GM21515 (cell line): ENCODE measurements around the gene ATP6V1G2.
"Not testable (repeated sequence)": the region's sequence is repeated elsewhere in the genome, so short reads cannot be mapped to it uniquely, and the experiment has no call there.

Experiments used
- ATAC-seq: cut with Tn5 transposase; IDR thresholded peaks from one replicate; pipeline ENCODE4 v1.9.1; 2021; ENCODE audit not compliant: unreplicated experiment

The ATP6V1G2 gene

GRCh38 chr6:31546339-31546957 lies at the start of gene ATP6V1G2:
Gene ATP6V1G2, minus strand, starts transcription at chr6:31546608. Its CDS starts 49 bp downstream, at chr6:31546559.
- peak; percentile 38 for ATAC-seq

DNA sequence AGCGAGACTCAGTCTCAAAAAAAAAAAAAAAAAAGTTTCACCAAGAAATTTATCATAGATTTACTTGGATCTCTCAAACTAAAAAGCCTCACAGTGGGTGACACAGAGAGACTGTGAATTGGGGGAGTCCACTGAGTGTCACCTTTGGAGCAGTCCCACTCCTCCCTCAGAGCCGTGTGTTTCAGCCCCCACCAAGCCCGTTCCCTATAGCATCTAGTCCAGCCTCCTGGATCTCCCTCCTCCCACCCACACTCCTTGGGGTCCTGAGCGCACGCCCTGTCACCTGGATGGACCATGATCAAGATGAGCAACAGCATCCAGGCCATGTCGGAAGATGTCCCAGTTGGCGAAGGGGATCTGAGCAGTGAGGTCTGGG lies 46.0 kb upstream of the ATP6V1G2 start:
- ATAC-seq: no peak

DNA sequence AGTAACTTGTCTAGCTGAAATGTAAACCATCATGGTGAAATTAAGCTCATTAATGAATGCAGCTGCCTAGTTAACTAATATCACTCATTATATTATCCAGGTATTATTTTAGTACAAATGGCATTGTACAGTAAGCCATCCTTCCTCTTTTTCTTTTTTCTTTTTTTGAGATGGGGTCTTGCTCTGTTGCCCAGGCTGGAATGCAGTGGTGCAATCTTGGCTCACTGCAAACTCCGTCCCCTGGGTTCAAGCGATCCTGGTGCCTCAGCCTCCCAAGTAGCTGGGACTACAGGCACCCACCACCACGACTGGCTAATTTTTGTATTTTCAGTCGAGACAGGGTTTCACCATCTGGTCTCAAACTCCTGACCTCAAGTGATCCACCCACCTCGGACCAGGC lies 44.3 kb upstream of the ATP6V1G2 start:
- ATAC-seq: not testable (repeated sequence)

GRCh38 chr6:31588871-31589650 lies 42.7 kb upstream of the ATP6V1G2 start:
- no peak for ATAC-seq

DNA sequence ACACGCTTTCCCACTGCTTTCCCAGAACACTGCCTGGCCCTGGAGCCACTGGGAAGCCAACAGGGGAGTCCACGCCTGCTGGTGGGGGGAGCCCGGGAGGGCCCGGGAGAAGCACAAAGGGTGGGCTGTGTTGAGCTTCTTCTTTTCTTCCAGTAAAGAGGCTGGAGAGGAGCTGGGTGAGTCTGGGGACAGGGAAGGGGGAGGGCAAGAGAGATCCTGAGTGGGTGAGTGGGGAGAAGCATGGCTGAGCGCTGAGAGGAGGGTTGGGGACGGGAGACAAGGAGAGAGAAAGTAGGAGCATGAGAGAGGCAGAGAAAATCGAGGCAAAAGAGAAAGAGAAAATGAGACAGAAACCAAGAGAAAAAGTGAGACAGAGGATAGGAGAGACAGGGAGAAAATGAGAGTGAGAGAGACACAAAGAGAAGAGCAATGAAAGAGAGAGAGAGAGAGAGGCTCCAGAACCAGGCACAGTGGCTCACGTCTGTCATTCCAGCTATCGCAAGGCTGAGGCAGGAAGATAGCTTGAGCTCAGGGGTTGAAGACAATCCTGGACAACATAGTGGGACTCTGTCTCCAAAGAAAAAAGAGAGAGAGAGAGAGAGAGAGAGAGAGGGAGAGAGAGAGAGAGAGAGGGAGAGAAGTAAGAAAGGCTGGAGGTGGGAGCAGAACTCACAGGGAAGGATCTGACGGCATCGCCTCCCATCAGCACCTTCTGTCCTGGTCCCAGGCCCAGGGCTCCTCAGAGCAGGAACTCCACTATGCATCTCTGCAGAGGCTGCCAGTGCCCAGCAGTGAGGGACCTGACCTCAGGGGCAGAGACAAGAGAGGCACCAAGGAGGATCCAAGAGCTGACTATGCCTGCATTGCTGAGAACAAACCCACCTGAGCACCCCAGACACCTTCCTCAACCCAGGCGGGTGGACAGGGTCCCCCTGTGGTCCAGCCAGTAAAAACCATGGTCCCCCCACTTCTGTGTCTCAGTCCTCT lies 41.7 kb upstream of the ATP6V1G2 start:
- no peak for ATAC-seq

GRCh38 chr6:31586599-31587281 lies 40.3 kb upstream of the ATP6V1G2 start:
- ATAC-seq: no peak

- no peak for ATAC-seq
Observed at GRCh38 chr6:31586008-31586407, 39.6 kb upstream of the ATP6V1G2 start, which contains the start of gene LST1. Gene LST1, plus strand, starts transcription at chr6:31586277. Its CDS starts 1,023 bp downstream, at chr6:31587300.

GRCh38 chr6:31585491-31585890 lies 39.1 kb upstream of the ATP6V1G2 start:
- ATAC-seq: no peak

DNA sequence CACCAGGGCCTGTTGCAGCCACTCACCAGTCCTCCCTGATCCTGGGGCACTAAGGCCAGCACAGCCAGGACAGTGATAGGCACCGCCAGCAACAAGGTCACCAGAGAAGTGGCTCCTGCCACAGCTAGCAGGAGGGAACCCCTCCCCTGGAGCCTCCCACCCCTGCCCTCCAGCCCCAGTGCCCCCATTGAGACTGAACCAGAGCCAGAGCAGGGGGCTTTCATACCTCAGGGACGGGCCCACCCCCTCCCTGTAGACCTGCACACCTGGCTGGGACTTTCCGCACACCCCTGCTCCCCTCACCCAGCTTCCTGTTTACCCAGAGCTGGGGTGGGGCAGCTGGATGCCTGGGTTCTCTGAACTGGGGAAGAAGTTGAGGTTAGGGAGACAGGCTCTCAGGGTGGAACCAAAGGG lies 35.8 kb upstream of the ATP6V1G2 start, which contains the start of gene LTB:
LTB (minus strand) TSS at position 195 of the 414 bp plus-strand sequence; CDS start at position 188, 7 bp downstream.
- no peak for ATAC-seq

GRCh38 chr6:31581434-31582229 lies 35.2 kb upstream of the ATP6V1G2 start:
- ATAC-seq: no peak

DNA sequence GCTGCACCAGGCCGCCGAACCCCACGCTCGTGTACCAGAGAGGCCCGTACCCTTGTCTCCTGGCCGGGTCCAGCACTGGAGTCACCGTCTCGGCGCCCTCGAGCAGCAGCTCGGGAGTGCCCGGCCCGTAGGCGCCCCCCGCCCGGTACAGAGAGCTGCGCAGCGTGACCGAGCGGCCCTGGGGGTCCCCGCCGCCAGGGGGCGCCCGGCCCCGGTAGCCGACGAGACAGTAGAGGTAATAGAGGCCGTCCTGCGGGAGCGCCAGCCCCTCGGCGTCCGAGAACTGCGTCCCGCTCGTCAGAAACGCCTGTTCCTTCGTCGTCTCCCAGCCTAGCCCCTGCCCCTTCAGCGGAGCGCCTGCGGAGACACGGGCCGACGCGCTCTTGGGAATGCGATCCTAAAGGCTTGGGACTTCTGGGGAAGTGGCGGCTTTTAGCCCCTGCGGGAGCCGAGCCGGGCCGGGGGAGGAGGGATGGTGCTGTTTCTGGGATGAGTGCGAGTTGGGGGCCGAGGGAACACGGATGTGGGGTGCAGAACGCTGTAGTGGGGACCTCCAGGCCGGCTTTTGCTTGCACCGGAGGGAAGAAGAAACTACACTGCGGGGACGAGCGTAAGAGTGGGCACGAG lies 34.5 kb upstream of the ATP6V1G2 start:
- peak; percentile 51 for ATAC-seq

GRCh38 chr6:31580438-31580740 lies 34.0 kb upstream of the ATP6V1G2 start:
- ATAC-seq: no peak

- ATAC-seq: no peak
Observed at GRCh38 chr6:31579546-31580437, 33.4 kb upstream of the ATP6V1G2 start.

DNA sequence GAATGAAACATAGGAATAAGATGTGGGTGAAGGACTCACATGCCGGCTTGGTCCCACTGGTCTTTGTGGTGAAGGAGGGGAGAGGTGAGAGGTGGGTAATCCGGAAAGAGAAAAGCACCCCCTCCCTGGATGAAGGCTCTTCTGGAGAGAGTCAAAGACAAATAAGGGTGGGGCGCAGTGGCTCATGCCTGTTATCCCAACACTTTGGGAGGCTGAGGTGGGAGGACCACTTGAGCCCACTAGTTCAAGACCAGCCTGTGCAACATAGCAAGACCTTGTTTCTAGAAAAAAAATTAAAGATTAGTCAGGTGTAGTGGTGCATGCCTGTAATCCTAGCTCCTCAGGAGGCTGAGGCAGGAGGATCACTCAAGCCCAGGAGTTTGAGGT lies 32.7 kb upstream of the ATP6V1G2 start:
- ATAC-seq: no peak

- no peak for ATAC-seq
Observed at GRCh38 chr6:31578184-31579118, 32.0 kb upstream of the ATP6V1G2 start.

DNA sequence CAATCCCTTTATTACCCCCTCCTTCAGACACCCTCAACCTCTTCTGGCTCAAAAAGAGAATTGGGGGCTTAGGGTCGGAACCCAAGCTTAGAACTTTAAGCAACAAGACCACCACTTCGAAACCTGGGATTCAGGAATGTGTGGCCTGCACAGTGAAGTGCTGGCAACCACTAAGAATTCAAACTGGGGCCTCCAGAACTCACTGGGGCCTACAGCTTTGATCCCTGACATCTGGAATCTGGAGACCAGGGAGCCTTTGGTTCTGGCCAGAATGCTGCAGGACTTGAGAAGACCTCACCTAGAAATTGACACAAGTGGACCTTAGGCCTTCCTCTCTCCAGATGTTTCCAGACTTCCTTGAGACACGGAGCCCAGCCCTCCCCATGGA lies 31.2 kb upstream of the ATP6V1G2 start:
- ATAC-seq: no peak

DNA sequence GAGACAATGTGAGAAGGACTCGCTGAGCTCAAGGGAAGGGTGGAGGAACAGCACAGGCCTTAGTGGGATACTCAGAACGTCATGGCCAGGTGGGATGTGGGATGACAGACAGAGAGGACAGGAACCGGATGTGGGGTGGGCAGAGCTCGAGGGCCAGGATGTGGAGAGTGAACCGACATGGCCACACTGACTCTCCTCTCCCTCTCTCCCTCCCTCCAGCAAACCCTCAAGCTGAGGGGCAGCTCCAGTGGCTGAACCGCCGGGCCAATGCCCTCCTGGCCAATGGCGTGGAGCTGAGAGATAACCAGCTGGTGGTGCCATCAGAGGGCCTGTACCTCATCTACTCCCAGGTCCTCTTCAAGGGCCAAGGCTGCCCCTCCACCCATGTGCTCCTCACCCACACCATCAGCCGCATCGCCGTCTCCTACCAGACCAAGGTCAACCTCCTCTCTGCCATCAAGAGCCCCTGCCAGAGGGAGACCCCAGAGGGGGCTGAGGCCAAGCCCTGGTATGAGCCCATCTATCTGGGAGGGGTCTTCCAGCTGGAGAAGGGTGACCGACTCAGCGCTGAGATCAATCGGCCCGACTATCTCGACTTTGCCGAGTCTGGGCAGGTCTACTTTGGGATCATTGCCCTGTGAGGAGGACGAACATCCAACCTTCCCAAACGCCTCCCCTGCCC lies 30.6 kb upstream of the ATP6V1G2 start:
- ATAC-seq: no peak
